Activated CD4-positive, alpha-beta memory T cell treated with anti-CD3 and anti-CD28 coated beads, Interleukin-2, amount 10 ng/mL, durations not matched to agents 7 days and 5 days (primary cell): ENCODE data around the gene ANGPT4. TPM values are rescaled to one million over a fixed set of nuclear protein-coding genes. Genes with fewer than 3 reads are reported as not detected.

Experiments
- CTCF ChIA-PET: fragments of 350-600 bp; sonication (Branson Sonifier 250); formaldehyde crosslinking; loops from one replicate; lab custom pipeline; 2021; ENCODE audit warnings: antibody characterized with exemption, inconsistent platforms; lab: Charles Lee
- POLR2A ChIA-PET: fragments of 350-600 bp; sonication (Branson Sonifier 250); formaldehyde crosslinking; loops from one replicate; lab custom pipeline; 2021; ENCODE audit warnings: antibody characterized with exemption; lab: Charles Lee
- DNase-seq: peaks from one replicate; pipeline ENCODE4 v3.0.0-alpha.2; 2020
- H3K27ac Mint-ChIP-seq: one replicate; pipeline ENCODE4 v1.8.0; 2021; ENCODE audit warnings: mild to moderate bottlenecking, mixed read lengths
- H3K27me3 Mint-ChIP-seq: one replicate; pipeline ENCODE4 v1.8.0; 2021; ENCODE audit warnings: mixed read lengths
- H3K36me3 Mint-ChIP-seq: one replicate; pipeline ENCODE4 v1.8.0; 2021; ENCODE audit warnings: low read depth, mixed read lengths
- H3K4me1 Mint-ChIP-seq: one replicate; pipeline ENCODE4 v1.8.0; 2021; ENCODE audit warnings: mixed read lengths
- H3K4me3 Mint-ChIP-seq: one replicate; pipeline ENCODE4 v1.8.0; 2021; ENCODE audit warnings: mild to moderate bottlenecking, mixed read lengths
- H3K9me3 Mint-ChIP-seq: one replicate; pipeline ENCODE4 v1.8.0; 2021; ENCODE audit warnings: mixed read lengths
- total RNA-seq, 2 experiments: library from RNA; stranded (reverse); gene quantifications; one replicate each; pipeline ENCODE4 v1.2.3, GENCODE V29; 2021

The ANGPT4 gene, protein sequence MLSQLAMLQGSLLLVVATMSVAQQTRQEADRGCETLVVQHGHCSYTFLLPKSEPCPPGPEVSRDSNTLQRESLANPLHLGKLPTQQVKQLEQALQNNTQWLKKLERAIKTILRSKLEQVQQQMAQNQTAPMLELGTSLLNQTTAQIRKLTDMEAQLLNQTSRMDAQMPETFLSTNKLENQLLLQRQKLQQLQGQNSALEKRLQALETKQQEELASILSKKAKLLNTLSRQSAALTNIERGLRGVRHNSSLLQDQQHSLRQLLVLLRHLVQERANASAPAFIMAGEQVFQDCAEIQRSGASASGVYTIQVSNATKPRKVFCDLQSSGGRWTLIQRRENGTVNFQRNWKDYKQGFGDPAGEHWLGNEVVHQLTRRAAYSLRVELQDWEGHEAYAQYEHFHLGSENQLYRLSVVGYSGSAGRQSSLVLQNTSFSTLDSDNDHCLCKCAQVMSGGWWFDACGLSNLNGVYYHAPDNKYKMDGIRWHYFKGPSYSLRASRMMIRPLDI
- not detected for total RNA-seq

GRCh38 chr20:916125-916799 is at the start of gene ANGPT4:
Gene ANGPT4 (minus strand): TSS chr20:916334. CDS start chr20:916214, 120 bp downstream.
- ChIA-PET CTCF (no interaction called here), POLR2A (no interaction called here)
- H3K27ac Mint-ChIP-seq, result peak within 1 kb of the TSS; percentile 57
- H3K4me1 Mint-ChIP-seq, result no peaks in the 10 kb centered on the region
- H3K9me3 Mint-ChIP-seq, result no peaks in the 10 kb centered on the region
- H3K36me3 Mint-ChIP-seq, result no peaks in the 10 kb centered on the region
- DNase-seq, result no peak
- peaks cover 9% of the 10 kb centered on the region for H3K27me3 Mint-ChIP-seq
- H3K4me3 Mint-ChIP-seq, result no peak within 1 kb of the TSS

DNA sequence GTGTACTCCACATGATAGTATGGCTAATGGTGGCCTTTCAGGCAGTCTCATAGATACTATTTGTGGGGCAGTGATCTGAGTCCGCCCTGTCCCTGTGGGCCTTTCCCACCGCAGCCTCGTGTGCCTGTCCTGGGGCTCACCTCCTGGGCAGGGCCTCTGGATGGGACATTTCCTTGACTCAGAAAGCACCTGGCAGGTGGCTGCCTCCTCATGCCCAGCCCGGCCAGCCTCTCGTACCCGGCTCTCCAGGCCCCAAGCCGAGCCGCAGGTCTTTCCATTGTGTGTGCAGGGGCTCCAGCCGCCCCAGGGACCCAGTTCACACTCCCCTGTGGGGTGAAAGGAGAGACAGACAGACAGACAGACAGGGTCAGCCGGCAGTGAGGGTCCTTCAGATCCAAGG is 47.7 kb upstream of the ANGPT4 start:
- CTCF ChIA-PET, result no interaction called here

GRCh38 chr20:962683-963082 is 46.5 kb upstream of the ANGPT4 start:
- Mint-ChIP-seq H3K9me3 (no peaks in the 10 kb centered on the region), H3K36me3 (no peaks in the 10 kb centered on the region), H3K27ac (no peak overlapping the region), H3K4me3 (no peak overlapping the region), H3K27me3 (peaks cover 18% of the 10 kb centered on the region), H3K4me1 (no peaks in the 10 kb centered on the region)
- ChIA-PET POLR2A (no interaction called here), CTCF (no interaction called here)
- DNase-seq, result no peak

More for the DNA sequence above, 47.7 kb upstream of the ANGPT4 start:
- no peak overlapping the region for H3K4me3 Mint-ChIP-seq
- H3K9me3 Mint-ChIP-seq, result no peaks in the 10 kb centered on the region
- H3K4me1 Mint-ChIP-seq, result no peaks in the 10 kb centered on the region
- H3K27me3 Mint-ChIP-seq, result peaks cover 16% of the 10 kb centered on the region
- POLR2A ChIA-PET, result no interaction called here
- no peak for DNase-seq
- no peaks in the 10 kb centered on the region for H3K36me3 Mint-ChIP-seq
- H3K27ac Mint-ChIP-seq, result no peak overlapping the region

DNA sequence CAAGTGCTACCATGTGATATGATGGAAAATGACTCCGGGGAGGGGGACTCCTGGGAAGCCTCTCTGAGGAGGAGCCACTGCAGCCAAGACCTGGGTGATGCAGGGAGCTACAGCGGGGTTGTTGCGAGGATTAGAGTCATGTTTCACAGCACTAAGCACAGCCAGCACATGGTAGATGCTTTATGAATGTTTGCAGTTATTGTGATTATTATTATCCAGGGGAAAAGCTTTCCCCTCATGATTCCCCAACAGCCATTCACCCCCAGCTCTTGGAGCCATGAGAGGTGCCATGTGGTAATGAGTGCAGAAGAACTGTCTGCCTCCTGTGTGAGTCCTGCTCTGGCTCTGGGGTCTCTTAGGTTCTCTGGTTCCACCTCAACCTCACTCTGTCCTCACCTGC is 46.1 kb upstream of the ANGPT4 start:
- CTCF ChIA-PET, result no interaction called here
- H3K4me1 Mint-ChIP-seq, result no peaks in the 10 kb centered on the region

DNA sequence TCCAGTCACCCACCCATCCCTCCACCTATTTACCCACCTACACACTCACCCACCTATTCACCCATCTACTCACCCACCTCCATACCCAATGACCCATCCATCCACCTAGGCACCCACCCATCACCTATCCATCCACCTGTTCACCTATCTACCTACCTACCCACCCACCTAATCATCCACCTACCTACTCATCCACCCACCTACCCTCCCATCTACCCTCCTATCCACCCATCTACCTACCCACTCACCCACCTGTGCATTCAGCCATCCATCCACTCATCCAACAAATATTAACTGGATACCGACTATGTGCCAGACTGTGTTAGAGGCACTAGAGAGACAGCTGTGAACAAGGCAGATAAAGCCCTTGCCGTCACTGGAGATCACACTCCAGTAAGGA is 45.6 kb upstream of the ANGPT4 start:
- no peak overlapping the region for H3K4me3 Mint-ChIP-seq
- no peak overlapping the region for H3K27ac Mint-ChIP-seq
- POLR2A ChIA-PET, result no interaction called here
- H3K4me1 Mint-ChIP-seq, result no peaks in the 10 kb centered on the region
- H3K36me3 Mint-ChIP-seq, result no peaks in the 10 kb centered on the region
- no peaks in the 10 kb centered on the region for H3K9me3 Mint-ChIP-seq
- CTCF ChIA-PET, result no interaction called here
- H3K27me3 Mint-ChIP-seq, result peaks cover 17% of the 10 kb centered on the region
- DNase-seq, result no peak

More for the DNA sequence above, 46.1 kb upstream of the ANGPT4 start:
- H3K9me3 Mint-ChIP-seq, result no peaks in the 10 kb centered on the region
- H3K27ac Mint-ChIP-seq, result no peak overlapping the region
- DNase-seq, result no peak
- H3K36me3 Mint-ChIP-seq, result no peaks in the 10 kb centered on the region
- no peak overlapping the region for H3K4me3 Mint-ChIP-seq
- POLR2A ChIA-PET, result no interaction called here
- peaks cover 18% of the 10 kb centered on the region for H3K27me3 Mint-ChIP-seq

GRCh38 chr20:959996-960615 is 44.0 kb upstream of the ANGPT4 start:
- Mint-ChIP-seq H3K4me1 (no peaks in the 10 kb centered on the region), H3K9me3 (no peaks in the 10 kb centered on the region), H3K27me3 (peaks cover 22% of the 10 kb centered on the region), H3K27ac (no peak overlapping the region), H3K36me3 (no peaks in the 10 kb centered on the region), H3K4me3 (no peak overlapping the region)
- POLR2A ChIA-PET, result no interaction called here
- CTCF ChIA-PET, result interaction anchor here (1.8 to 7.1 kb wide), 2 partner anchors 144 to 253 kb away, joined by 5 to 170 read pairs; no protein-coding TSS in a partner anchor
- DNase-seq, result no peak

- Mint-ChIP-seq H3K4me3 (no peak overlapping the region), H3K27me3 (peaks cover 24% of the 10 kb centered on the region), H3K4me1 (no peaks in the 10 kb centered on the region), H3K36me3 (no peaks in the 10 kb centered on the region), H3K9me3 (no peaks in the 10 kb centered on the region), H3K27ac (no peak overlapping the region)
- DNase-seq, result no peak
- POLR2A ChIA-PET, result no interaction called here
- CTCF ChIA-PET, result interaction anchor here (0.7 to 7.1 kb wide), 3 partner anchors 14 to 253 kb away, joined by 3 to 170 read pairs (median 5); no protein-coding TSS in a partner anchor
These were observed 43.0 kb upstream of the ANGPT4 start for GRCh38 chr20:958936-959815.

DNA sequence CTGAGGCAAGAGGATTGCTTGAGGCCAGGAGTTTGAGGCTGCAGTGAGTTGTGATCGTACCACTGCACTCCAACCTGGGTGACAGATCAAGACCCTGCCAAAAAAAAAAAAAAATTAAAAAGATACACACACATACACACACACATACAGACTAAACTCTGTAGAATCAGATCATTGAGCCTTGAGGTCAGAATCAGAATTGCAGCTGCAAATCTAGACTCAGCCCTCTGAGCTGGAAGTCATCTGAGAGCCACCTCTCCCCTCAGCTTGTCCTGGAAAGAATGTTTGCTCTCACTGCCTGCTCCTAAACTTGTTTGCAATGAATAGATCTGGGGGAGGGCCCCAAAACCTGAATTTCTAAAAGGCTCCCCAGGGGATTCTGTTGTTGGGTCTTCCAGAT is 41.4 kb upstream of the ANGPT4 start:
- ChIA-PET POLR2A (no interaction called here), CTCF (interaction anchor here (0.7 to 7.1 kb wide), 7 partner anchors 17 to 380 kb away, joined by 3 to 170 read pairs (median 3); partner anchors contain the start of gene FAM110A)
- Mint-ChIP-seq H3K27ac (no peak overlapping the region), H3K4me1 (no peaks in the 10 kb centered on the region), H3K36me3 (no peaks in the 10 kb centered on the region), H3K9me3 (no peaks in the 10 kb centered on the region), H3K4me3 (no peak overlapping the region), H3K27me3 (peaks cover 28% of the 10 kb centered on the region)
- DNase-seq, result no peak

- no peaks in the 10 kb centered on the region for H3K4me1 Mint-ChIP-seq
- peaks cover 28% of the 10 kb centered on the region for H3K27me3 Mint-ChIP-seq
- no peaks in the 10 kb centered on the region for H3K36me3 Mint-ChIP-seq
- H3K27ac Mint-ChIP-seq, result no peak overlapping the region
- peak; percentile 74 for DNase-seq
- ChIA-PET POLR2A (interaction anchor here (1.2 kb wide), 1 partner anchor 62 kb away, joined by 3 read pairs; no protein-coding TSS in a partner anchor), CTCF (interaction anchor here (0.6 to 7.1 kb wide), 25 partner anchors 10 to 287 kb away, joined by 3 to 170 read pairs (median 3); partner anchors contain the start of genes FAM110A and SLC52A3)
- no peak overlapping the region for H3K4me3 Mint-ChIP-seq
- H3K9me3 Mint-ChIP-seq, result no peaks in the 10 kb centered on the region
These were observed 40.3 kb upstream of the ANGPT4 start for GRCh38 chr20:956330-956951.

- DNase-seq, result no peak
- no peak overlapping the region for H3K27ac Mint-ChIP-seq
- H3K4me1 Mint-ChIP-seq, result no peaks in the 10 kb centered on the region
- H3K27me3 Mint-ChIP-seq, result peaks cover 25% of the 10 kb centered on the region
- ChIA-PET POLR2A (interaction anchor here (1.2 kb wide), 1 partner anchor 61 kb away, joined by 3 read pairs; no protein-coding TSS in a partner anchor), CTCF (interaction anchor here (0.6 to 7.1 kb wide), 23 partner anchors 9 to 286 kb away, joined by 3 to 170 read pairs (median 4); partner anchors contain the start of genes FAM110A and SLC52A3)
- no peak overlapping the region for H3K4me3 Mint-ChIP-seq
- H3K9me3 Mint-ChIP-seq, result no peaks in the 10 kb centered on the region
- no peaks in the 10 kb centered on the region for H3K36me3 Mint-ChIP-seq
These were observed 39.5 kb upstream of the ANGPT4 start for GRCh38 chr20:955656-956055.

DNA sequence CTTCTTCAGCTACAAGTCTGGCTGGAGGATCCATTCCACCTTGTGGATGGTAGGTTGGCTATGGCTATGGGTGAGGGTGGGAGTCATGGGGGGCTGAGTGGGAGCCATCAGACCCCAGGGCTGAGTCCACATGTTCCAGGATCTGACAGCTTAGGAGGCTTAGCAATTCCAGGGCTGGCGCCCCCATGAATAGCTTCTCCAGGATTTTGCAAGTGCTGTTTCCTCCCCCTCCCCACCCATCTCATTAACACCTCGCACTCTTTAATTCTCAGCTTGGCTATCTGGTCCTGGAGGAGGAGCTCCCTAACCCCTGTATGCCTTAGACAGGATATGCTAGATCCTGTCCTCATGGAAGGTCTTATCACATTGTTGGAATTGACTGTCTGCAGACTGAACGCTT is 39.0 kb upstream of the ANGPT4 start:
- Mint-ChIP-seq H3K27me3 (peaks cover 25% of the 10 kb centered on the region), H3K4me3 (no peak overlapping the region), H3K4me1 (no peaks in the 10 kb centered on the region), H3K36me3 (no peaks in the 10 kb centered on the region), H3K27ac (no peak overlapping the region), H3K9me3 (no peaks in the 10 kb centered on the region)
- ChIA-PET CTCF (interaction anchor here (1.2 to 7.1 kb wide), 5 partner anchors 18 to 216 kb away, joined by 3 to 170 read pairs (median 3); partner anchors contain the start of gene FAM110A), POLR2A (no interaction called here)
- no peak for DNase-seq
